ENCODE data around the gene B4GALNT3. TPM values are rescaled to one million over a fixed set of nuclear protein-coding genes. Genes with fewer than 3 reads are reported as not detected.

Gene B4GALNT3
- total RNA-seq, 4 donors from 2014 or later: 0.20 to 1.9 (median 0.82) TPM

DNA sequence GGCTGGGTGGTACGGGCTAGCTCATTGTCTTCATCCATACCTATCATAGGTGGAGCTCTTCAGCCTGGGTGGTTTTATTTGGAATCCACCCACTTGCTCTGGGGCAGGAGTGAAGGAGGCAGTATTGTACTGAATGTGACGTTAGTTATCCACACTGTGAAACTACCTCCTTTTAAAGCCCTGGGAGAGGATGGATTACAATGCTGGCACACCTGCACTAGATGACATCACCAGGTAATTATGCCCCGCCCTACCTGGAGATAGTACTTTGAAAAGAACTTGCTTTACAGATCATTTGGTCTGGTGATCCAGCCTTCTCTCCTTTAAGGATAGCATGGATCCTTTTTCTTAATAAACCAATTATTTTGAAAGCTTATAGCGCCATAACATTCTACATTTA, 78.0 kb downstream of the B4GALNT3 start:
- in situ Hi-C loops (cut with MboI; ENCODE audit: low sequenced_read_pairs in 4 of 4): loop anchor here in 2 of 4 donors (10.0 kb wide), 1 partner anchor 93 kb away; no protein-coding TSS in a partner anchor
- no peaks in the 10 kb centered on the region for H3K4me1 ChIP-seq

DNA sequence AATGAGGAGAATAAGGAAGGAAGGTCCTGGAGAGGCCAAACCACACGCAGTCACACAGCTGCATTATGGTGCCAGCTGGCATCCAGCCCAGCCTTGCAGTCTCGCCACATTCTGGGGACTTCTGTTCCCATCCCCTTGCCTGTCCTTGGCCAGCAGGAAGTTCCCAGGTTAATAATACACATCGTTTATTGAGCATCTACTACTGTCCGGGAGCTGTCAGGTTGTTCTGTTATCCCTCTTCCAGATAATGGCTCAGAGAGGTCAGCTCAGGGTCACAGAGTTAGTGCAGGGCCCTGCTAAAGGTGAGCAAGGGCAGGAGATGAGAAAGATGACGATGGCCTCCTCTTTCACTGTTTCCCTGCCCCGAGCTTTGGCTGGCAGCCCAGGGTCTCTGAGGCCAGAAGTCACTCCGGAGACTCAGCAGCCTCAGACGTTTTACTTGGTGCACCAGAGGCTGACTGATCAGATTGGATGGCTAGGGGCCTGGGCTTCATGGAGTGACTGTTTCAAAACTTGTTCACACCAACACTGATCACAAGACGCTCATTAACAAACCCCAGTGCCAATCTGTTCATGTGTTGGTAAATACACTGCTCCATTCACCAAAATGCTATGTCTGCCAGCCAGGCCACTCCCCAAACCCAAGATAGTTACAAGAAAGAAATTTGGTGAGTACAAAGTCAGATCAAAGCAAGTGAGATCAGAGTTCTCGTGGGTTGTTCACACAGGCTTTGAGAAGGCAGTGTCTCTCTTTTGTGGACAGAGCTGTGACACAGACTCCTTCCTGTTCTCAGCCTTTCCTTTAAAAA, 79.2 kb downstream of the B4GALNT3 start:
- intact Hi-C loops (cut with DNase I; ENCODE audit: low total_unique reads) (loop anchor here (2.0 kb wide), 1 partner anchor 90 kb away; no protein-coding TSS in a partner anchor), in situ Hi-C loops (cut with MboI; ENCODE audit: low sequenced_read_pairs in 4 of 4) (loop anchor here in 2 of 4 donors (10.0 kb wide), 1 partner anchor 94 kb away; no protein-coding TSS in a partner anchor)
- TF ChIP-seq, protein P1, sequence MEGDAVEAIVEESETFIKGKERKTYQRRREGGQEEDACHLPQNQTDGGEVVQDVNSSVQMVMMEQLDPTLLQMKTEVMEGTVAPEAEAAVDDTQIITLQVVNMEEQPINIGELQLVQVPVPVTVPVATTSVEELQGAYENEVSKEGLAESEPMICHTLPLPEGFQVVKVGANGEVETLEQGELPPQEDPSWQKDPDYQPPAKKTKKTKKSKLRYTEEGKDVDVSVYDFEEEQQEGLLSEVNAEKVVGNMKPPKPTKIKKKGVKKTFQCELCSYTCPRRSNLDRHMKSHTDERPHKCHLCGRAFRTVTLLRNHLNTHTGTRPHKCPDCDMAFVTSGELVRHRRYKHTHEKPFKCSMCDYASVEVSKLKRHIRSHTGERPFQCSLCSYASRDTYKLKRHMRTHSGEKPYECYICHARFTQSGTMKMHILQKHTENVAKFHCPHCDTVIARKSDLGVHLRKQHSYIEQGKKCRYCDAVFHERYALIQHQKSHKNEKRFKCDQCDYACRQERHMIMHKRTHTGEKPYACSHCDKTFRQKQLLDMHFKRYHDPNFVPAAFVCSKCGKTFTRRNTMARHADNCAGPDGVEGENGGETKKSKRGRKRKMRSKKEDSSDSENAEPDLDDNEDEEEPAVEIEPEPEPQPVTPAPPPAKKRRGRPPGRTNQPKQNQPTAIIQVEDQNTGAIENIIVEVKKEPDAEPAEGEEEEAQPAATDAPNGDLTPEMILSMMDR (IDR thresholded peaks at IDR 0.05 in 4 of 5, conservative IDR thresholded peaks at IDR 0.05 in 1 of 5): no peak
- no peak for TF ChIP-seq POLR2A (IDR thresholded peaks at IDR 0.05)
- ATAC-seq (no peak), DNase-seq (no peak)
- Histone ChIP-seq H3K36me3 (no peaks in the 10 kb centered on the region), H3K27me3 (no peaks in the 10 kb centered on the region), H3K9me3 (no peaks in the 10 kb centered on the region), H3K4me1 (no peaks in the 10 kb centered on the region), H3K27ac (no peak overlapping the region), H3K4me3 (no peak overlapping the region)

More for the DNA sequence above, 78.0 kb downstream of the B4GALNT3 start:
- H3K9me3 ChIP-seq: no peaks in the 10 kb centered on the region
- no peak overlapping the region for H3K4me3 ChIP-seq
- TF ChIP-seq, protein P1 (IDR thresholded peaks at IDR 0.05 in 4 of 5, conservative IDR thresholded peaks at IDR 0.05 in 1 of 5): no peak
- no peak for TF ChIP-seq POLR2A (IDR thresholded peaks at IDR 0.05)
- no peak for ATAC-seq
- no peak overlapping the region for H3K27ac ChIP-seq
- intact Hi-C loops (cut with DNase I; ENCODE audit: low total_unique reads): loop anchor here (2.0 kb wide), 1 partner anchor 89 kb away; no protein-coding TSS in a partner anchor
- H3K36me3 ChIP-seq: no peaks in the 10 kb centered on the region
- H3K27me3 ChIP-seq: no peaks in the 10 kb centered on the region
- no peak for DNase-seq

DNA sequence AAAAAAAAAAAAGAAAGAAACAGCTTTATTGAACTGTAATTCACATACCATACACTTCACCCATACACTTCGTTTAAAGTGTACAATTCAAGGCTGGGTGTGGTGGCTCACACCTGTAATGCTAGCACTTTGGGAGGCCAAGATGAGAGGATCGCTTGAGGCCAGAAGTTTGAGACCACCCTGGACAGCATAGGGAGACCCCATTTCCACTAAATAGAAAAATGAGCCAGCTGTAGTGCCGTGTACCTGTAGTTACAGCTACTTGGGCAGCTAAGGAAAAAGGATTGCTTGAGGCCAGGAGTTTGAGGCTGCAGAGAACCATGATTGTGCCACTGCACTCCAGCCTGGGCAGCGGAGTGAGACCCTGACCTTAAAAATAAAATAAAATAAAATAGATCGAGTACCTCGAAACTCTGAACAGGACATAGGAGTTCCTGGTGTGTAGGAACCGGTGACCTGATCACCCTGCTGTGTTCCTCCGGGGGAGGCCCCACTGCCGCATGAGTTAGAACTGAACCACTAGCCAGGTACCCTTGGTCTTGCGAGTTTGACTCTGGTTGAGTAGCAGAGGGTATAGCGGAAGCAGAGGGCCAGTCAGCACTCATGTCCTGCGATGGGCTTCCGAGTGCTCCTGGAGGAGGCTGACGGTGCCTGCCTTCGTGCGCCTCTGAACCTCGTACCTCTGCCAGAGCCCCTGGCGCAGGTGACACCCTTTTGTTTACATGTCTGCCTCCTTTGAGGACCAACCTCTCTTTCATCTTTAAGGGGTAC, 80.0 kb downstream of the B4GALNT3 start:
- in situ Hi-C loops (cut with MboI; ENCODE audit: low sequenced_read_pairs in 4 of 4): loop anchor here (5.0 to 10.0 kb wide), 3 partner anchors 92 to 97 kb away; no protein-coding TSS in a partner anchor
- Histone ChIP-seq H3K9me3 (no peaks in the 10 kb centered on the region), H3K4me3 (no peak overlapping the region), H3K27ac (no peak overlapping the region), H3K27me3 (no peaks in the 10 kb centered on the region), H3K4me1 (no peaks in the 10 kb centered on the region), H3K36me3 (no peaks in the 10 kb centered on the region)
- ATAC-seq: no peak
- intact Hi-C loops (cut with DNase I; ENCODE audit: low total_unique reads): loop anchor here (2.0 kb wide), 1 partner anchor 91 kb away; no protein-coding TSS in a partner anchor
- no peak for DNase-seq
- TF ChIP-seq, protein P1 (IDR thresholded peaks at IDR 0.05 in 4 of 5, conservative IDR thresholded peaks at IDR 0.05 in 1 of 5): no peak
- no peak for TF ChIP-seq POLR2A (IDR thresholded peaks at IDR 0.05)

DNA sequence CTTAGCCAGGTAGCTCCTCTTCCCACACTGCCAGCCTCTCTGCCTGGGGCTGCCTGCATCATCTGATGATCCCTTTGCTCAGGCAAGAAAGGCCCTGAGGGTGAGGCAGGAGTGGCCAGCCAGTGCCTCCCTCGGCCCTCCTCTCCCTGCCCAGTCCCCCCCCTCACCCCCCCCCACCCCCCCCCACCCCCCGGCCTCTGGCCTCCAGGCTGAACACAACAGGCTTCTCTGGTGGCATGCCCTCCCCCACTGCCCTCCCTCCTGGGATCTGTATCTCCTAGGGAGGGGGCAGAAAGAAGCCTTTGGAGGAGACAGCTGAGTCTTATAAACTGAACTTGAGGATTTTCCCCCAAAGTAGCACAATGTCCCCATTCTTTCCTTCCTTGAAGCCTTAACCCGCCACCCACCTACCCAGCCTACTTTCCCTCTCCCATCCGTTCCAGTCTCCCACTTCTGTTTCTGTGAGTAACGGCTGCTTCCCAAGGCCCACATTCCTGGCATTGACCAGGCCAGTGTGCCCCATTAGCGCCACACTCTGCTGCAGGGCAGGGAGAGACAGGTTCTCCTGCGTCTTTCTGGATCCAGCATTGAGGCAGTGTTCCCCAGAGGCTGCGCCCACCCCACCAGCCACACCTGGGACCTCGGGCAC, 82.1 kb downstream of the B4GALNT3 start:
- no peak overlapping the region for H3K4me3 ChIP-seq
- no peak overlapping the region for H3K27ac ChIP-seq
- DNase-seq (no peak), ATAC-seq (no peak)
- H3K4me1 ChIP-seq: no peaks in the 10 kb centered on the region
- H3K9me3 ChIP-seq: no peaks in the 10 kb centered on the region
- TF ChIP-seq, protein P1 (IDR thresholded peaks at IDR 0.05 in 4 of 5, conservative IDR thresholded peaks at IDR 0.05 in 1 of 5): no peak
- no peak for TF ChIP-seq POLR2A (IDR thresholded peaks at IDR 0.05)
- peaks cover 0 to 6% (median 4%) of the 10 kb centered on the region in 3 donors for H3K27me3 ChIP-seq
- no peaks in the 10 kb centered on the region for H3K36me3 ChIP-seq
- intact Hi-C loops (cut with DNase I; ENCODE audit: low total_unique reads): no loop called here
- in situ Hi-C loops (cut with MboI; ENCODE audit: low sequenced_read_pairs in 4 of 4): loop anchor here in 2 of 4 donors (5.0 kb wide), 2 partner anchors 94 to 99 kb away; no protein-coding TSS in a partner anchor

Measured in gastrocnemius medialis (tissue), 4 donors.